Left ventricle myocardium inferior (tissue), 1 donor: ENCODE data around the gene TMEM182. TPM values are rescaled to one million over a fixed set of nuclear protein-coding genes. Genes with fewer than 3 reads are reported as not detected.
A peak's percentile ranks its signal among the peaks of the same experiment; 100 is the strongest.

ENCODE experiments used
- DNase-seq: peaks from one replicate; pipeline ENCODE4 v3.0.0-alpha.2; 2020
- H3K27ac ChIP-seq: fragments of 200-600 bp; replicated peaks from 2 replicates; pipeline ENCODE4 v1.8.0; 2021
- H3K27me3 ChIP-seq: fragments of 200-600 bp; 2 replicates; pipeline ENCODE4 v1.8.0; 2021; ENCODE audit warnings: low read depth
- H3K36me3 ChIP-seq: fragments of 200-600 bp; 2 replicates; pipeline ENCODE4 v1.8.0; 2021
- H3K4me1 ChIP-seq: fragments of 200-600 bp; 2 replicates; pipeline ENCODE4 v1.8.0; 2021
- H3K4me3 ChIP-seq: fragments of 200-600 bp; 2 replicates; pipeline ENCODE4 v1.8.0; 2021; ENCODE audit warnings: mild to moderate bottlenecking, moderate library complexity
- H3K9me3 ChIP-seq: fragments of 200-600 bp; replicated peaks from 2 replicates; pipeline ENCODE4 v1.8.0; 2021
- intact Hi-C: fragments of 100-400 bp; cut with micrococcal nuclease; formaldehyde crosslinking; loops from one replicate; pipeline ENCODE4 v1.11.0; 2022
- total RNA-seq: library from RNA; stranded (reverse); fragmentation: NEBNext Ultra II Directional; extraction: Animal tissue kit (Norgen Biotek cat#: 25700); gene quantifications from one replicate; pipeline ENCODE4 v1.2.1, GENCODE V29; 2021
- TF ChIP-seq, protein P1 (sequence below): fragments of 200-600 bp; IDR thresholded peaks from 2 replicates; pipeline ENCODE4 v1.8.0; 2021; ENCODE audit warnings: antibody characterized with exemption, mild to moderate bottlenecking, borderline replicate concordance
- donor health status: DM: no; HTN: yes; CAD: no; lungs with severe emphysema.

The TMEM182 gene
- total RNA-seq, 1 donor from 2014 or later, result 174 TPM

- H3K4me1 ChIP-seq, result peaks cover 28% of the 10 kb centered on the region
- H3K4me3 ChIP-seq, result no peak overlapping the region
- intact Hi-C loops, result no loop called here
- H3K27me3 ChIP-seq, result no peaks in the 10 kb centered on the region
- no peaks in the 10 kb centered on the region for H3K36me3 ChIP-seq
- DNase-seq, result no peak
- TF ChIP-seq, protein P1, sequence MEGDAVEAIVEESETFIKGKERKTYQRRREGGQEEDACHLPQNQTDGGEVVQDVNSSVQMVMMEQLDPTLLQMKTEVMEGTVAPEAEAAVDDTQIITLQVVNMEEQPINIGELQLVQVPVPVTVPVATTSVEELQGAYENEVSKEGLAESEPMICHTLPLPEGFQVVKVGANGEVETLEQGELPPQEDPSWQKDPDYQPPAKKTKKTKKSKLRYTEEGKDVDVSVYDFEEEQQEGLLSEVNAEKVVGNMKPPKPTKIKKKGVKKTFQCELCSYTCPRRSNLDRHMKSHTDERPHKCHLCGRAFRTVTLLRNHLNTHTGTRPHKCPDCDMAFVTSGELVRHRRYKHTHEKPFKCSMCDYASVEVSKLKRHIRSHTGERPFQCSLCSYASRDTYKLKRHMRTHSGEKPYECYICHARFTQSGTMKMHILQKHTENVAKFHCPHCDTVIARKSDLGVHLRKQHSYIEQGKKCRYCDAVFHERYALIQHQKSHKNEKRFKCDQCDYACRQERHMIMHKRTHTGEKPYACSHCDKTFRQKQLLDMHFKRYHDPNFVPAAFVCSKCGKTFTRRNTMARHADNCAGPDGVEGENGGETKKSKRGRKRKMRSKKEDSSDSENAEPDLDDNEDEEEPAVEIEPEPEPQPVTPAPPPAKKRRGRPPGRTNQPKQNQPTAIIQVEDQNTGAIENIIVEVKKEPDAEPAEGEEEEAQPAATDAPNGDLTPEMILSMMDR, result no peak
- H3K9me3 ChIP-seq, result no peaks in the 10 kb centered on the region
- peak overlapping the region; percentile 53 for H3K27ac ChIP-seq
Measured at GRCh38 chr2:102755284-102755683, 6.5 kb upstream of the TMEM182 start.

GRCh38 chr2:102758439-102758838, 3.4 kb upstream of the TMEM182 start:
- H3K36me3 ChIP-seq, result no peaks in the 10 kb centered on the region
- no peaks in the 10 kb centered on the region for H3K27me3 ChIP-seq
- intact Hi-C loops, result no loop called here
- no peak overlapping the region for H3K4me3 ChIP-seq
- no peak for DNase-seq
- H3K4me1 ChIP-seq, result peaks cover 43% of the 10 kb centered on the region
- TF ChIP-seq, protein P1, result no peak
- H3K9me3 ChIP-seq, result no peaks in the 10 kb centered on the region
- H3K27ac ChIP-seq, result no peak overlapping the region

DNA sequence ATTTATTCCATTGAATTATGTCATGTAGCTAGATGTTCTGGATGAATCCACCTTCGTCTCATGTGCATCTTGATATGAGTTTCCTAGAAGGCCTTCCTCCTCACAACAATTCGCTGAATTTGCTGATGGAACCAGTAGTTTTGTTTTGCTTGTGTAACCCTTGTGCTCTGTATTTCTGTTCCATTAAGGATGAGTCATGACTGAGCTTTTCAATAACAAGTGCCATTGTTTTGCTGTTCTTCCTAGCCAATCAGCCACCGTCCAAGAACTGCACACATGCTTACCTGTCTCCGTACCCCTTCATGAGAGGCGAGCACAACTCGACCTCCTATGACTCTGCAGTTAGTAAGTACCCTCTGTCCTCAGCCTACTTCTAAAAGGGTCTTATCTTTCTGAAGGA, 2.3 kb downstream of the TMEM182 start:
- Histone ChIP-seq H3K27ac (peak overlapping the region; percentile 84), H3K4me3 (peak overlapping the region; percentile 63), H3K27me3 (no peaks in the 10 kb centered on the region), H3K4me1 (peaks cover 51% of the 10 kb centered on the region), H3K9me3 (no peaks in the 10 kb centered on the region), H3K36me3 (no peaks in the 10 kb centered on the region)
- no peak for DNase-seq
- intact Hi-C loops, result no loop called here
- TF ChIP-seq, protein P1, result no peak

- no peaks in the 10 kb centered on the region for H3K9me3 ChIP-seq
- H3K27me3 ChIP-seq, result no peaks in the 10 kb centered on the region
- no peaks in the 10 kb centered on the region for H3K36me3 ChIP-seq
- intact Hi-C loops, result no loop called here
- H3K4me1 ChIP-seq, result peaks cover 45% of the 10 kb centered on the region
- H3K4me3 ChIP-seq, result peak overlapping the region; percentile 63
- TF ChIP-seq, protein P1, result no peak
- H3K27ac ChIP-seq, result peak overlapping the region; percentile 84
- no peak for DNase-seq
Measured at GRCh38 chr2:102765061-102765460, 3.2 kb downstream of the TMEM182 start.

DNA sequence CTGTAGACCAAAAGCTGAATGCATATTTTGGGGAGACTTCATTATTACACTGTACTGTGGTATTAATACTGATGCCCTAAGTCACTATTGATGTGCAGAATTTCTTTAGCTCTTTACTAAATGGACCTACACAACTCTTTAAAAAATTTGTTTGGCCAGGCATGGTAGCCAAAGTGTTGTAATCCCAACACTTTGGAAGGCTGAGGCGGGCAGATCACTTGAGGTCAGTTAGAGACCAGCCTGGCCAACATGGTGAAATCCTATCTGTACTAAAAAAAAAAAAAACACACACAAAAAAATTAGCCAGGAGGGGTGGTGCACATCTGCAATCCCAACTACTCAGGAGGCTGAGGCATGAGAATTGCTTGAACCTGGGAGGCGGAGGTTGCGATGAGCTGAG, 6.4 kb downstream of the TMEM182 start:
- H3K36me3 ChIP-seq, result no peaks in the 10 kb centered on the region
- intact Hi-C loops, result no loop called here
- DNase-seq, result no peak
- H3K27me3 ChIP-seq, result no peaks in the 10 kb centered on the region
- H3K27ac ChIP-seq, result no peak overlapping the region
- TF ChIP-seq, protein P1, result no peak
- no peak overlapping the region for H3K4me3 ChIP-seq
- H3K9me3 ChIP-seq, result no peaks in the 10 kb centered on the region
- H3K4me1 ChIP-seq, result peaks cover 60% of the 10 kb centered on the region

DNA sequence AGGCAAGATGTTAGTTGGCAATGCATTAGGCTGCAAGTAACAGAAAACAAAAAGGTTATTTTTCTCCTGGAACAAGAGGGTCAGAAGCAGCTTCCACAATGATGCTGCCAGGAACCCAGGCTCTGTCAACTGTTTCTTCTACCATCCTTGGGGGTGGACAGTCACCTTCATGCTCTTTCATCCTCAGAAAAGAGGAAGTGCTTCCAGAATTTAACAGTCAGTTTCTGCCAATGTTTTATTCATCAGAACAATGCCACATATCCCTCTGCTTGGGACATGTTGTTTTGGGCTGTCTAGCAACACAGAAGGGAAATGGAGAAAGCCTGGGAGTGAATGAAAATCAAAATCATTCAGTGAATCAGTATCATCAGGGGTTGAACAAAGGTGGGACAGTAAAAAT, 7.1 kb downstream of the TMEM182 start:
- H3K27me3 ChIP-seq, result no peaks in the 10 kb centered on the region
- H3K9me3 ChIP-seq, result no peaks in the 10 kb centered on the region
- TF ChIP-seq, protein P1, result no peak
- peaks cover 65% of the 10 kb centered on the region for H3K4me1 ChIP-seq
- DNase-seq, result no peak
- H3K27ac ChIP-seq, result no peak overlapping the region
- intact Hi-C loops, result no loop called here
- H3K4me3 ChIP-seq, result no peak overlapping the region
- H3K36me3 ChIP-seq, result no peaks in the 10 kb centered on the region
